ENCODE measurements around the gene CD93. TPM values are rescaled to one million over a fixed set of nuclear protein-coding genes. Genes with fewer than 3 reads are reported as not detected.

The CD93 gene
- total and polyA plus RNA-seq, 2 of the 8 experiments (the other 6 are each of a cell fraction or from before 2014, with no cell fraction given): under 0.01 to 0.07 TPM

GRCh38 chr20:23130622-23131140 is 44.6 kb upstream of the CD93 start (continued):
- TF ChIP-seq POU5F1 (IDR thresholded peaks at IDR 0.05; ENCODE audit: low read depth, low read length) (no peak), HDAC6 (IDR thresholded peaks at IDR 0.05; ENCODE audit: low read depth, low read length) (no peak), CBX5 (IDR thresholded peaks at IDR 0.05; ENCODE audit: low read depth, low read length) (no peak), RXRA (IDR thresholded peaks at IDR 0.05; ENCODE audit: insufficient read depth, low read depth, low read length) (no peak)

Data from H1 (cell line).